Measurements from ENCODE around the gene GNA12.
A peak's percentile ranks its signal among the peaks of the same experiment; 100 is the strongest.
"Not testable (repeated sequence)": the region's sequence is repeated elsewhere in the genome, so short reads cannot be mapped to it uniquely, and the experiment has no call there.

Gene GNA12

DNA sequence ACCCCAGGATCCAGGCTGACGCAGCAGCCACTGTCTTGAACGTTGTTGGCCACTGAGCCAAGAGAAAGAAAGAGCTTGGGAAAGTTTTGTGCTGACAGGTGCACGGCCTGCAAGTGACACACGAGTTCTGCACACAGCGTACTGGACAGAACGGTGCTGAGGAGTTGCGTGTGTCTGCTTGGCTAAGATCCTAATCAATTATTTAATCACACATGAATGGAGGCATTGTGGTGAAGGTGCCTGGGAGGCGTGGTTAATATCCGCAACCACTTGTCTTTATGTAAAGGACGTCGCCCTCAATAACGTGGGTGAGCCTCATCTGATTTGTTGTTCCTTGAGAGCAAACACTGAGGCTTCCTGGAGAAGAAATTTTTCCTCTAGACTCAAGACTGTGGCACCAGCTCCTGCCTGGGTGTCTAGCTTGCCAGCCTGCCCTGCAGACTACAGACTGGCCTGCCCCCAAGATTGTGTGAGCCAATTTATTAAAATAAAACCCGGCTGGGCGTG lies 16.6 kb upstream of the GNA12 start:
- no peak for TF ChIP-seq CTCF (IDR thresholded peaks at IDR 0.05; ENCODE audit: low read length, missing control alignments)

DNA sequence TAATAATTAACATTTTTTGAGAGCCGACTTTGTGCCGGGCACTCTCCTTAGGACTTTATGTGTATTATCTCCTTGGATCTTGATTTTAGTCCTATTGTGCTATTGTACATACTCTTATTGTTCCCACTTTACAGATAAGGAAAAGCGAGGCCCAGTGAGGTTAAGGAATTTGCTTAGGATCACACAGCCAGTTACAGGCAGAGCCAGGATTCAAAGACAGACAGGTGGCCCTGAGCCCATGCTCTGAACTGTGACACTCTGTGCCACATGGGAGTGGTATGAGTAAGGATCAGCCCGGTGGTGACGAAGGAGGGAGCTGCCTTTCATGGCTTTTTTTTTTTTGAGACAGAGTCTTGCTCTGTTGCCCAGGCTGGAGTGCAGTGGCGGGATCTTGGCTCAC lies 15.8 kb upstream of the GNA12 start:
- no peak for DNase-seq (ENCODE audit: low read depth)
- no peak overlapping the region for H3K4me3 ChIP-seq (replicated peaks; ENCODE audit: low read depth, low read length)
- no peak for TF ChIP-seq CTCF (IDR thresholded peaks at IDR 0.05; ENCODE audit: low read length, missing control alignments)

More for the DNA sequence above, 16.6 kb upstream of the GNA12 start:
- no peak overlapping the region for H3K4me3 ChIP-seq (replicated peaks; ENCODE audit: low read depth, low read length)
- DNase-seq (ENCODE audit: low read depth), result no peak

DNA sequence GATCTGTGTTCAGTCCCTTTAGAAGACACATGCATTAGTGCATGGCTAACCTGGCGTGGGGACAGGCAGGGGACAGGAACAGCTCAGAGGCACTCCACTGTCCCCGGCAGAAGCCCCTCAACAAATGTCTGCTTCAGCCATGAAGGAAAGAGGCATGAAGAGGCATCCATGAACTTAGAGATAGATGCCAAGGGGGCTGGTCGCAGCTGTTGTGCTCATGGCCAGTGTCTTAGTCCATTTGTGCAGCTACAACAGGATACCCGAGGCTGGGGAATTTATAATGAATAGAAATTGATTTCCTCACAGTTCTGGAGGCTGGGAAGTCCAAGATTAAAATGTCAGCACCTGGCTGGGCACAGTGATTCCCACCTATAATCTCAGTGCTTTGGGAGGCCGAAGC lies 14.5 kb upstream of the GNA12 start:
- TF ChIP-seq CTCF (IDR thresholded peaks at IDR 0.05; ENCODE audit: low read length, missing control alignments), result no peak
- DNase-seq (ENCODE audit: low read depth), result no peak
- no peak overlapping the region for H3K4me3 ChIP-seq (replicated peaks; ENCODE audit: low read depth, low read length)

DNA sequence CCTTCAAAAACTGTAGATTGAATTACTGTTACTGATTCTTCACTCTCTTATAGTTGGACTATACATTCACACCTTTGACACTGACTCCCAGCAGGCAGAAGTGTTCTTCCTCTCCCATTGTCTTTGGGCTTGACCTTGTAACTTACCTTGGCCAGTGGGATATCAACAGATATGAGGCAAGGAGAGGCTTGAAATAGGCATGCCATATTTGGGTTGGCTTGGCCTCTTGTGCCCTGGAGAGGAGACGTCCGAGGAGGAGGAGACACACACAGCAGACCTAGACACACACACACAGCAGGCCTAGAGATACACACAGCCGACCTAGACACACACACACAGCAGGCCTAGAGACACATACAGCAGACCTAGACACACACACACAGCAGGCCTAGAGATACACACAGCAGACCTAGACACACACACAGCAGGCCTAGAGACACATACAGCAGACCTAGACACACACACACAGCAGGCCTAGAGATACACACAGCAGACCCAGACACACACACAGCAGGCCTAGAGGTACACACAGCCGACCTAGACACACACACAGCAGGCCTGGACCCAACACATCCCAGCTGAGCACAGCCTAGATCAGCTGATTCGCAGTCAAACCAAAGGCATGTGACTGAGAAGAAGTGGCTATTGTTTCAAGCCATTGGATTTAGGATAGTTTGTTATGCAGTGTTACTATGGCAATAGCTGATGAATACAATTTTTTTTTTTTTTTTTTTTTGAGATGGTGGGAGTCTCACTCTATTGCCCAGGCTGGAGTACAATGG lies 12.5 kb upstream of the GNA12 start:
- no peak overlapping the region for H3K4me3 ChIP-seq (replicated peaks; ENCODE audit: low read depth, low read length)
- TF ChIP-seq CTCF (IDR thresholded peaks at IDR 0.05; ENCODE audit: low read length, missing control alignments), result no peak
- peak; percentile 57 for DNase-seq (ENCODE audit: low read depth)

GRCh38 chr7:2855386-2855785 lies 11.3 kb upstream of the GNA12 start:
- H3K4me3 ChIP-seq (replicated peaks; ENCODE audit: low read depth, low read length), result no peak overlapping the region
- TF ChIP-seq CTCF (IDR thresholded peaks at IDR 0.05; ENCODE audit: low read length, missing control alignments), result no peak
- DNase-seq (ENCODE audit: low read depth), result no peak

DNA sequence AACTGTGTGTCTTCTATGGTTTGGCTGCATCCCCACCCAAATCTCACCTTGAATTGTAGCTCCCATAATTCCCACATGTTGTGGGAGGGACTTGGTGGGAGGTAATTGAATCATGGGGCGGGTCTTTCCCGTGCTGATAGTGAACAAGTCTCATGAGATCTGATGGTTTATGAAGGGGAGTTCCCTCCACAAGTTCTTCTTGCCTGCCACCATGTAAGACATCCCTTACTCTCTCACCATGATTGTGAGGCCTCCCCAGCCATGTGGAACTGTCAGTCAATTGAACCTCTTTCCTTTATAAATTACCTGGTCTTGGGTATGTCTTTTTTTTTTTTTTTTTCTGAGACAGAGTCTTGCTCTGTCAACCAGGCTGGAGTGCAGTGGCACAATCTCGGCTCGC lies 9.4 kb upstream of the GNA12 start:
- not testable (repeated sequence) for H3K4me3 ChIP-seq (replicated peaks; ENCODE audit: low read depth, low read length); DNase-seq (ENCODE audit: low read depth)

GRCh38 chr7:2853147-2853546 lies 9.0 kb upstream of the GNA12 start:
- peak; percentile 87 for DNase-seq (ENCODE audit: low read depth)
- no peak overlapping the region for H3K4me3 ChIP-seq (replicated peaks; ENCODE audit: low read depth, low read length)
- no peak for TF ChIP-seq CTCF (IDR thresholded peaks at IDR 0.05; ENCODE audit: low read length, missing control alignments)
